Measurements from ENCODE around the gene GPR37. TPM values are rescaled to one million over a fixed set of nuclear protein-coding genes. Genes with fewer than 3 reads are reported as not detected.

GPR37 gene
- total RNA-seq, 1 donor from 2014 or later: 0.98 TPM

GRCh38 chr7:124784879-124785818 lies 19.6 kb upstream of the GPR37 start:
- no peak for DNase-seq (ENCODE audit: extremely low spot score in 2 of 2)
- no peak overlapping the region for H3K4me3 ChIP-seq
- peak; percentile 33 to 49 (median 36) for TF ChIP-seq CTCF (IDR thresholded peaks at IDR 0.05)
- no peak for TF ChIP-seq POLR2A (IDR thresholded peaks at IDR 0.05)
- intact Hi-C loops (cut with DNase I): no loop called here
- no peaks in the 10 kb centered on the region for H3K9me3 ChIP-seq
- H3K4me1 ChIP-seq: no peaks in the 10 kb centered on the region
- no peak overlapping the region for H3K27ac ChIP-seq
- H3K27me3 ChIP-seq: no peaks in the 10 kb centered on the region
- no peaks in the 10 kb centered on the region for H3K36me3 ChIP-seq

GRCh38 chr7:124783271-124783670 lies 17.7 kb upstream of the GPR37 start:
- Histone ChIP-seq H3K27me3 (no peaks in the 10 kb centered on the region), H3K4me3 (no peak overlapping the region), H3K9me3 (no peaks in the 10 kb centered on the region), H3K4me1 (no peaks in the 10 kb centered on the region), H3K27ac (no peak overlapping the region), H3K36me3 (no peaks in the 10 kb centered on the region)
- no peak for TF ChIP-seq POLR2AphosphoS5 (IDR thresholded peaks at IDR 0.05; ENCODE audit: insufficient read depth in 1 of 2, low read depth in 1 of 2)
- TF ChIP-seq POLR2A (IDR thresholded peaks at IDR 0.05): no peak
- no peak for TF ChIP-seq CTCF (IDR thresholded peaks at IDR 0.05)
- DNase-seq (ENCODE audit: extremely low spot score in 2 of 2): no peak
- intact Hi-C loops (cut with DNase I): no loop called here

- no peak for DNase-seq (ENCODE audit: extremely low spot score in 2 of 2)
- H3K4me3 ChIP-seq: no peak overlapping the region
- no peaks in the 10 kb centered on the region for H3K9me3 ChIP-seq
- no peaks in the 10 kb centered on the region for H3K36me3 ChIP-seq
- no peaks in the 10 kb centered on the region for H3K27me3 ChIP-seq
- TF ChIP-seq CTCF (IDR thresholded peaks at IDR 0.05) (no peak), POLR2AphosphoS5 (IDR thresholded peaks at IDR 0.05; ENCODE audit: insufficient read depth in 1 of 2, low read depth in 1 of 2) (no peak), POLR2A (IDR thresholded peaks at IDR 0.05) (no peak)
- intact Hi-C loops (cut with DNase I): no loop called here
- H3K4me1 ChIP-seq: no peaks in the 10 kb centered on the region
- no peak overlapping the region for H3K27ac ChIP-seq
Observed at GRCh38 chr7:124781907-124782734, 16.5 kb upstream of the GPR37 start.

- Histone ChIP-seq H3K4me3 (no peak overlapping the region), H3K27ac (no peak overlapping the region), H3K9me3 (no peaks in the 10 kb centered on the region), H3K27me3 (no peaks in the 10 kb centered on the region), H3K4me1 (no peaks in the 10 kb centered on the region), H3K36me3 (no peaks in the 10 kb centered on the region)
- intact Hi-C loops (cut with DNase I): no loop called here
- TF ChIP-seq POLR2A (IDR thresholded peaks at IDR 0.05) (no peak), CTCF (IDR thresholded peaks at IDR 0.05) (no peak), POLR2AphosphoS5 (IDR thresholded peaks at IDR 0.05; ENCODE audit: insufficient read depth in 1 of 2, low read depth in 1 of 2) (no peak)
- DNase-seq (ENCODE audit: extremely low spot score in 2 of 2): no peak
Observed at GRCh38 chr7:124781418-124781817, 15.8 kb upstream of the GPR37 start.

Measured in vagina (tissue), 2 donors.